Breast epithelium (tissue), 3 donors: ENCODE measurements around the gene VPS35L.

Experiments used
- CTCF ChIP-seq, 3 donors: fragments of 450-650 bp; IDR thresholded peaks; one replicate each; pipeline ENCODE4 v1.5.1; 2016 to 2017; ENCODE audit warnings: antibody characterized with exemption in 3 of 3, mild to moderate bottlenecking in 3 of 3, moderate library complexity in 3 of 3
- POLR2AphosphoS5 ChIP-seq, 3 donors: sonication (generic); formaldehyde crosslinking; IDR thresholded peaks; one replicate each; pipeline ENCODE4 v1.6.1; 2017; ENCODE audit warnings: antibody characterized with exemption in 3 of 3

- TF ChIP-seq POLR2AphosphoS5 (IDR thresholded peaks at IDR 0.05) (no peak), CTCF (IDR thresholded peaks at IDR 0.05) (no peak)
Observed at GRCh38 chr16:19518388-19518787, 37.1 kb upstream of the VPS35L start.
